HepG2 (cell line): ENCODE data around the gene ZNF556. TPM values are rescaled to one million over a fixed set of nuclear protein-coding genes. Genes with fewer than 3 reads are reported as not detected.

Experiments used
- AKAP8 ChIP-seq: sonication (generic); formaldehyde crosslinking; IDR thresholded peaks from 2 replicates; pipeline ENCODE4 v1.5.1; 2020; ENCODE audit warnings: mild to moderate bottlenecking, missing genetic modification reagents
- BRCA1 ChIP-seq: sonication (generic); formaldehyde crosslinking; IDR thresholded peaks from 2 replicates; pipeline ENCODE4 v1.4.0; 2020; ENCODE audit warnings: missing genetic modification reagents
- FOXK2 ChIP-seq: fragments of 450-650 bp; IDR thresholded peaks from 2 replicates; pipeline ENCODE4 v1.6.1; 2016
- HMG20A ChIP-seq: IDR thresholded peaks from 2 replicates; pipeline ENCODE4 v1.6.1; 2016; ENCODE audit warnings: borderline replicate concordance
- MEIS1 ChIP-seq: sonication (generic); formaldehyde crosslinking; IDR thresholded peaks from 2 replicates; pipeline ENCODE4 v1.9.0; 2021; ENCODE audit warnings: mild to moderate bottlenecking, missing genetic modification reagents, moderate library complexity, borderline replicate concordance
- MNT ChIP-seq: fragments of 450-650 bp; IDR thresholded peaks from 2 replicates; pipeline ENCODE4 v1.6.1; 2016
- PRDM10 ChIP-seq: sonication (generic); formaldehyde crosslinking; IDR thresholded peaks from 2 replicates; pipeline ENCODE4 v1.4.0; 2020; ENCODE audit warnings: low read depth, missing genetic modification reagents
- SSRP1 ChIP-seq: IDR thresholded peaks from 2 replicates; pipeline ENCODE4 v1.6.1; 2016; ENCODE audit warnings: control low read depth
- ZNF512 ChIP-seq: sonication (generic); formaldehyde crosslinking; IDR thresholded peaks from 2 replicates; pipeline ENCODE4 v1.4.0; 2020; ENCODE audit warnings: mild to moderate bottlenecking, missing genetic modification reagents
- ZNF646 ChIP-seq: sonication (generic); formaldehyde crosslinking; IDR thresholded peaks from 2 replicates; pipeline ENCODE4 v1.9.0; 2021; ENCODE audit warnings: mild to moderate bottlenecking, missing genetic modification reagents
- ZNF800 ChIP-seq: sonication (generic); formaldehyde crosslinking; IDR thresholded peaks from 2 replicates; pipeline ENCODE4 v1.4.0; 2020; ENCODE audit warnings: missing genetic modification reagents
- ZSCAN21 ChIP-seq: sonication (generic); formaldehyde crosslinking; IDR thresholded peaks from 2 replicates; pipeline ENCODE4 v1.8.0; 2022; ENCODE audit warnings: mild to moderate bottlenecking, missing genetic modification reagents, moderate library complexity, borderline replicate concordance
- polyA plus RNA-seq, 8 experiments: library from polyadenylated mRNA; depleted of rRNA in 3 of 8; stranded (reverse) in 7 of 8; unstranded in 1 of 8; fragments of >200 nt; fragmentation: Illumina TruSeq in 4 of 8; extraction: Trizol in 4 of 8; gene quantifications; 2 replicates each; pipeline versions ENCODE4 v1.2.1 to v1.2.3, GENCODE V29; 2011 to 2016; ENCODE audit warnings: low read depth in 4 of 8, missing spikeins in 1 of 8, mixed read lengths in 1 of 8; ENCODE audit not compliant: insufficient read depth in 1 of 8
- total RNA-seq, 5 experiments: library from RNA; depleted of rRNA; stranded (reverse); fragments of >200 nt; fragmentation: Illumina TruSeq; extraction: Trizol; gene quantifications; 2 replicates each; pipeline ENCODE4 v1.2.3, GENCODE V29; 2016; ENCODE audit warnings: low read depth in 1 of 5

Gene ZNF556
- total and polyA plus RNA-seq, 2 of the 13 experiments (the other 11 are each of a cell fraction or from before 2014, with no cell fraction given) = 4.2 to 28.6 TPM

GRCh38 chr19:2900296-2901252 is 33.4 kb downstream of the ZNF556 start, which contains the start of gene ZNF57 (continued):
- TF ChIP-seq MNT (peak; percentile 65), SSRP1 (CRISPR knock-in tag) (no peak), MEIS1 (no peak), ZSCAN21 (CRISPR knock-in tag) (no peak), ZNF512 (CRISPR knock-in tag) (no peak), ZNF800 (CRISPR knock-in tag) (no peak), HMG20A (CRISPR knock-in tag) (no peak), AKAP8 (CRISPR knock-in tag) (no peak), ZNF646 (no peak), BRCA1 (CRISPR knock-in tag) (0 out of 2 replicates have a peak, but pooled peaks have one; percentile 29), FOXK2 (no peak; the same call in 1 of the 2 replicates), PRDM10 (no peak)
